Upper lobe of left lung (tissue), 4 donors: ENCODE results near the gene SART1.

ENCODE experiments used
- POLR2A ChIP-seq, 4 donors: fragments of 450-650 bp; IDR thresholded peaks; one replicate each; pipeline ENCODE4 v1.5.1; 2016 to 2017; ENCODE audit warnings: antibody characterized with exemption in 4 of 4, mild to moderate bottlenecking in 2 of 4
- POLR2AphosphoS5 ChIP-seq, 2 donors: sonication (generic); formaldehyde crosslinking; IDR thresholded peaks; one replicate each; pipeline ENCODE4 v1.5.1; 2017; ENCODE audit warnings: antibody characterized with exemption in 2 of 2
- TF ChIP-seq, protein P1 (sequence below), 6 experiments: fragments of 450-650 bp in 4 of 6; fragments of 200-600 bp in 2 of 6; sonication (generic) in 2 of 6; IDR thresholded peaks; one replicate each; pipeline ENCODE4 v1.5.1; 2016 to 2019; ENCODE audit warnings: antibody characterized with exemption in 6 of 6

- TF ChIP-seq POLR2AphosphoS5 (IDR thresholded peaks at IDR 0.05) (no peak), POLR2A (IDR thresholded peaks at IDR 0.05) (no peak)
- TF ChIP-seq, protein P1, sequence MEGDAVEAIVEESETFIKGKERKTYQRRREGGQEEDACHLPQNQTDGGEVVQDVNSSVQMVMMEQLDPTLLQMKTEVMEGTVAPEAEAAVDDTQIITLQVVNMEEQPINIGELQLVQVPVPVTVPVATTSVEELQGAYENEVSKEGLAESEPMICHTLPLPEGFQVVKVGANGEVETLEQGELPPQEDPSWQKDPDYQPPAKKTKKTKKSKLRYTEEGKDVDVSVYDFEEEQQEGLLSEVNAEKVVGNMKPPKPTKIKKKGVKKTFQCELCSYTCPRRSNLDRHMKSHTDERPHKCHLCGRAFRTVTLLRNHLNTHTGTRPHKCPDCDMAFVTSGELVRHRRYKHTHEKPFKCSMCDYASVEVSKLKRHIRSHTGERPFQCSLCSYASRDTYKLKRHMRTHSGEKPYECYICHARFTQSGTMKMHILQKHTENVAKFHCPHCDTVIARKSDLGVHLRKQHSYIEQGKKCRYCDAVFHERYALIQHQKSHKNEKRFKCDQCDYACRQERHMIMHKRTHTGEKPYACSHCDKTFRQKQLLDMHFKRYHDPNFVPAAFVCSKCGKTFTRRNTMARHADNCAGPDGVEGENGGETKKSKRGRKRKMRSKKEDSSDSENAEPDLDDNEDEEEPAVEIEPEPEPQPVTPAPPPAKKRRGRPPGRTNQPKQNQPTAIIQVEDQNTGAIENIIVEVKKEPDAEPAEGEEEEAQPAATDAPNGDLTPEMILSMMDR (IDR thresholded peaks at IDR 0.05): no peak
Observed at GRCh38 chr11:65952052-65952521, 9.4 kb upstream of the SART1 start.
